GM18519 (cell line): ENCODE measurements around the gene GPR4.

Experiments
- ATAC-seq: cut with Tn5 transposase; IDR thresholded peaks from one replicate; pipeline ENCODE4 v1.9.1; 2021; ENCODE audit warnings: mild to moderate bottlenecking, moderate library complexity; ENCODE audit not compliant: unreplicated experiment, low FRiP score

Gene GPR4

GRCh38 chr19:45558399-45558878 lies 43.6 kb downstream of the GPR4 start:
- ATAC-seq, result peak; percentile 47

- no peak for ATAC-seq
Observed at GRCh38 chr19:45556835-45557234, 45.2 kb downstream of the GPR4 start.

GRCh38 chr19:45554481-45554880 lies 47.5 kb downstream of the GPR4 start:
- ATAC-seq, result no peak

GRCh38 chr19:45553464-45553863 lies 48.5 kb downstream of the GPR4 start:
- no peak for ATAC-seq

GRCh38 chr19:45547965-45548609 lies 53.9 kb downstream of the GPR4 start:
- ATAC-seq, result no peak

- no peak for ATAC-seq
Observed at GRCh38 chr19:45547211-45547770, 54.7 kb downstream of the GPR4 start.

- ATAC-seq, result no peak
Observed at GRCh38 chr19:45542234-45542668, 59.8 kb downstream of the GPR4 start.
